GM04504 (cell line): Measurements from ENCODE around the gene TMEM239.
"Not testable (repeated sequence)": the region's sequence is repeated elsewhere in the genome, so short reads cannot be mapped to it uniquely, and the experiment has no call there.

ENCODE experiments used
- DNase-seq: peaks from one replicate; pipeline ENCODE4 v3.0.0-alpha.2; 2012; ENCODE audit warnings: low read depth

Gene TMEM239

DNA sequence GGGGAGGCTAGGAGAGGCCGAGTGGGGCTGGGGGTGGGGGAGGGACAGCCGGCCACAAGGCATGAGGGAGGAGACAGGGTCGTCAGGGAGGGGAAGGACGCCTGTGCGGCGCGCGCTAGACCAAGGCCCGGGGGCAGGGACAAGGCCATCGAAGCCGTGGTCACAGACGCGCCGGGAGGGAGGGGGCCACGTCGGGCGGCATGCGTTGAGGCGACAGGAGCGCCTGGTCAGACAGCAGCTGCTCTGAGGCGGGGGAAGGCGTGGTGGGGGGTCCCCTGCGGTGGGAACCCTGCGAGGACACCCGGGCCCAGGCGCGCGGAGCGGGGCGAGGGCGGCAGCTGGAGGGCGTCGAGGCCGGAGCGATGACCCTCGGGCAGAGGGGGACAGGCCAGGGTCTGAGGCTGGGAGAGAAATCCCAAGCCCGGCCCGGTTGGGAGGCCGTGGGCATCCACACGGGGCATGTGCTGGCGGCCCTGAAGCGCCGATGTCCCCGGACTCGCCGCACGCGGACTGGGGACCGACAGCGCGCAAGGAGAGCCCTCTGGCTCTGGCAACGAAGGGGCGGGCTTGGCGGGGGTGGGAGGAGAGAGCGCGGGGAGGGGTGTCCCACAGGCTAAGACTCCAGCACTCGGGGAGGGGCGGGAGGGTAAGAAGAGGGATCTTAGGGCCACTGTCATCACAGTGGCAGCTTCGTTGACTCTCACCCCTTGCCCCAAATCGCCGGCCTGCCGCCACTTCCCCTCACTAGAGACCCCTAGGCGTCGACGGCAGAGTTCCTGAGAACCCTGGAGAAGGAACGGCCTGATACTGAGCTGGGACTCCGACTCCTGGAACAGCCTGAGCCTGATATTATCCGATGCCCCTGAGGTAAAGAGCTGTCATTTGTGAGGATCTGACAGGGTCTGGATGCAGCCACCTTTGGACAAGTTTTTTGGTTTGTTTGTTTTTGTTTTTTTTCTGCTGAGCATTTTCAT lies 5.0 kb downstream of the TMEM239 start:
- no peak for DNase-seq

DNA sequence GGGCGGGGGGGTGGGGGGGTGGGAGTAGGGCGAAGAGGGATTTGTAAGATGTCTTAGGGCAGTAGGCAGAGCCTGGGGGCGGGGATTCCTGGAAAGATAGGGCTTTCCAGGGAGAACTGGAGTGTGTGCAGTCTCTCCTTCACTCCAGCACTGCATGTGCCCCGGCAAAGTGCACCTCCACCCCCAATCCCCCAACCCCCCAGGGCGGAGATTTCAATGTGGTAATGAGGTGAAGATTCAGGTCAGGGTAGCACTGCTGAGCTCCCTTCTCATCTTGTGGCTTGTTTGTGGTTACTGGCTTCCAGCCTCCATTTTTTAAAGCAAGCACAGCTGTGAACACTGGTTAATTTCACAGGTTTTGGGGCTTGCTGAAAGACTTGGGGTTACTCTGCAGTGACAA lies 5.9 kb downstream of the TMEM239 start:
- no peak for DNase-seq

DNA sequence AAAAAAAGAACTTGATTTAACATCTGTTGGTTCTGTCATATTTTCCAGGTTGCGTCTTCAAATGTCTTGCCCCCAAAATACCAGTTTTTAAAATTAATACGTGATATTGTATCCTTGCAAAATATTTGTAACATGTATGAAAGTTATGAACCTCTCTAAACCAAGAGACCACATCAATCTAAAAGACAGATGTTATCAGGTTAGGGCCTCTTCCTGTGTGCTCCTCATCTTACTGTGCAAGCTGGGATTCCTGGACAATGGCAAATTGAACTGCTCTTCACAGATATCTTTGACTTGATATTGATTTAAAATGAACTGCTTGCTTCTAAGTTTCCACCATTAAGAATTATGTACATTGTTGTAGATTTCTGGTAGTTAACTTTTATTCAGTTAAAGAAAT lies 9.6 kb downstream of the TMEM239 start:
- DNase-seq = no peak

DNA sequence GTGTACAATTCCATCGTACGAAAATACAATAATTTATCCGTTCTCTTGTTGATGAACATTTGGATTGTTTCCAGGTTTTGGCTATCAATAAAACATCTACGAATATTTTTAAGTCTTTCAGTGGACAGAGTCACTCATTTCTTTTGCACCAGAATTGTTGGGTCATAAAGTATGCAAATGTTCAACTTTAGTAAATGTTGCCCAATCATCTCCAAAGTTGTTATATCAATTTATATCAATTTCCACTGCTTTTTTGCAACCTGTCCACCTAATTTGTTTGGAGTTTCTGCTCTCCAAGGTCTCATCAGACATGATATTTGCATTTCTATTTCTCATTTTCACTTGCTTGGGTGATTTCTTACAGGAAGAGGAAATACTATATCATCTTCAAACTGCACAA lies 10.5 kb downstream of the TMEM239 start:
- no peak for DNase-seq

DNA sequence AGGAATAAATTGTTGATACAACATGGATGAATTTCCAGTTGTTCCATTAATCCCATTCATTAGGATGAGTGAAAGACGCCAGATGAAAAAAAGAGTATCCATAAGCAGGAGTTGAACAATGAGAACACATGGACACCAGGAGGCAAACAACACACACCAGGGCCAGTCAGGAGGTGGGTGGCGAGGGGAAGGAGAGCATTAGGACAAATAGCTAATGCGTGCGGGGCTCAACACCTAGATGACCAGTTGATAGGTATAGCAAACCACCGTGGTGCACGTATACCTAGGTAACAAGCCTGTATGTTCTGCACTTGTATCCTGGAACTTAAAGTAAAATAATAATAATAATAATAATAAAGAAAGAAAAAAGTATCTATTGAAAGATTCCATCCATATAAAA lies 13.2 kb downstream of the TMEM239 start:
- no peak for DNase-seq

DNA sequence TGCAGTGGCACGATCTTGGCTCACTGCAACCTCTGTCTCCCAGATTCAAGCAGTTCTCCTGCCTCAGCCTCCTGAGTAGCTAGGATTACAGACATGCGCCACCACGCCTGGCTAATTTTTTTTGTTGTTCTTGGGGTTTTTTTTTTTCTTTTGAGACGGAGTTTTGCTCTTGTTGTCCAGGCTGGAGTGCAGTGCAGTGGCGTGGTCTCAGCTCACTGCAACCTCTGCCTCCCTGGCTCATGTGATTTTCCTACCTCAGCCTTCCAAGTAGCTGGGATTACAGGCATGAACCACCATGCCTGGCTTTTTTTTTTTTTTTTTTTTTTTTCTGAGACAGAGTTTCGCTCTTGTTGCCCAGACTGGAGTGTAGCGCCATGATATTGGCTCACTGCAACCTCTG lies 15.0 kb downstream of the TMEM239 start:
- DNase-seq = not testable (repeated sequence)

DNA sequence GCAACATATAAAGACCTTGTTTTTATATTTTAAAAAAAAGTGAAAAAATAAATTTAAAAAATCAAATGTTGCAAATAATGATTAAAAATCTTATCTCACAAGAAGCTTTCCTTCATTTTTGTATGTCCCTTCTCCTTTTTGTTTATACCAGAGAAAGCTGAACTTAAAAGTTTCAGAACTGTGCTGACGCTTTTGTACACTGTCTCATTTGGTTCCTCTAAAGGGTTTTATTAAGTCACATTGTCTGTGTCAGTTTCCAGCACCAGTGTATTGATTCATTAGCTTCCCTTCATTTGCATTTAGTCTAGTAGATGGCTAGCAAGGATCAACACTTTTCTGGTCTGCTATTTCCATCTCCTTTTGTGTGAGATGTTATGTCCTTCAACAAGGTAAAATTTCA lies 17.6 kb downstream of the TMEM239 start:
- DNase-seq = no peak

DNA sequence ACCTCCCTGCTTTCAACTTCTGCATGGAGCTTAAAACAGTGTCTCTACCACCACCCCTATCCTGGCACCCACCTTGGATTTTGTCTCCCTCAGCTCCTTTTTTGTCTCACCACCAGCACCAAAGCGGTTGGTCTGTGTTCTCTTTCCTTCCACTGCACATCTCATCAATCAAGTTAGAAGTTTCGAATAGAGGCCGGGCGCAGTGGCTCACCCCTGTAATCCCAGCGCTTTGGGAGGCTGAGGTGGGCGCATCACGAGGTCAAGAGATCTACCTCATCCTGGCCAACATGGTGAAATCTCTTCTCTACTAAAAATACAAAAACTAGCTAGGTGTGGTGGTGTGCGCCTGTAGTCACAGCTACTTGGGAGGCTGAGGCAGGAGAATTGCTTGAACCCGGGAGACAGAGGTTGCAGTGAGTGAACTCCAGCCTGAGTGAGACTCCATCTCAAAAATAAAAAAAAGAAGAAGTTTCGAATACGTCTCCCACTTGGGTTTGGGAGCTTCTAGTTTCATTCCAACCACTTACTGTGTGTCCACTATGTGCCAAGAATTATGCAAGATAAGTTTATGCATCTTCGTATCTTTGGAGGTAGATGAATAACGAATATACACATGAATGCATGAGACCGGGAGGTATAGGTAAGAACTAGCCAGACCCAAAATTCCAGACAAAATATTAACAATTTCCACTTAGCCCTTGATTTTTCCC lies 18.4 kb downstream of the TMEM239 start:
- no peak for DNase-seq

DNA sequence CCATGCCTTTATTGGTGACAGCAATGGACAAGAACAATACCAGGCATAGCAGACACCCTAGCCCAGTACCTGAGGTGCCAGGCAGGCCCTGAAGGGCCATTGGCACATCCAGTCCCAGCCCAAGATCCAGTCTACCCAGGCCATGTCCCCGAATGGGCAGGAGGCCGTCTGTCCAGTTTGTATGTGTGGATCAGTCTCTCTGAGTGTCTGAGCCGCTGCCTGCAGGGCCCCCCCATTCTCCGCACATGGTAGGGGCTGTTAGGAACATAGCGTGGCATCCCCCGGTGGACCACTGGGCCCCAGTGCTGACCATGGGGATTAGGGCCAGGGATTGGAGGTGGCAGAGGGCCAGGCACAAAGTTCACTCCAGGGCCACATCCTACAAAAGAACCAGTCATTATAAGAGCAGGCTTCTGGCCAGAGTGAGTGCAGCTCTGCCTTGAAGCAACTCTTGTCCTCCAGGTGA lies 19.2 kb downstream of the TMEM239 start:
- no peak for DNase-seq

DNA sequence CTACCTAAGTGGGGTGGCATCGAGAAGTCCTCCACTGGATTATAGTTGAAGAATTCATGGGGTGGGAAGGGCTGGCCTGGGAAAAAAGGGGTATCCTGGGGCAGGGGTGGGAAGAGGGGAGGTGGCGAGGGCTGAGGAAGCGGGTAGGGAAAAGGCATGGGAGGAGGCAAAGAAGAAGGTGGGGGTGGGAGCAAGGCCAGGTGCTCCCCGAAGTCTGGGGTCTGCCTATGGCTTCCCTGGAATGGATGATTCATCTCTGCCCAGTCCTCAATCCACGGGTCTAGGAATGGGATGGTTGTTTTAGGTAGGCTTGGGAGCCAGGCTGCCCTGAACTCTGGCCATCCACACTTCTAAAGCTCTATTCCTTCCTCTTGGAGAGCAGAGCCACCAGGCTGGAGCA lies 19.9 kb downstream of the TMEM239 start:
- no peak for DNase-seq

DNA sequence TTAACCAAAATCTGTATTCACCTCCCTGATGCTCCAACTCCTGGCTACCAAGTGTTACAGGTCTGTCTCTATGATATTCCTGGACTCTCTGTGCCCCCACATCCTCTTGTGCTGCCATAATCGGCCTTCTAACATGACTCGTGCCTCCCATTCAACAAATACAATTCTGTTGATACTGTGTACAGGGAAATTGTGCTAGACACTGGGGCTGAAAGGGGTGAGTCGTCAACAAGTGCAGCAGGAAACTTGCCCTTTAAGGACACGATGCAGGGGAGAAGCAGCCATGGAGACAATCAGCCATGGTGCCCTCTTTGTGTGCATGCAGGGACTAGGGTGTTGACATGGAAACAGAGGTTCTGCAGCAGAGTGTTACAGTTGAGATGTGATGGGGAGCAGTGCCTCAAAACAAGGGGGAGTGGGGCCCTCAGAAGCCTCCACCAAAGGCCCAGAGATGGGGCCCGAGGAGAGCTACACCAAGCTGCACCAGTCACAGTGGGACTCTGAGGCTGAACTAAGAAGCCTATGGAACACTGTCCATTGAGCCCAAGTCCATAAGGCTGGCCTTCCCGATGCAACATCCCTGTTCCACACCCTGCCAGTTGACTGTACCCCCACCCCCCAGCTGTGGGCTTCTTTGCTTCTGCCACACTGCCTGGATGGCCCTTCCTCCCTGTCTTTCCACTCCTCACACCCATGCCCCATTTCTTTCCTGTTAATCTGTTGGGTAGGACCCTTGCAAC lies 21.2 kb downstream of the TMEM239 start:
- DNase-seq = no peak

DNA sequence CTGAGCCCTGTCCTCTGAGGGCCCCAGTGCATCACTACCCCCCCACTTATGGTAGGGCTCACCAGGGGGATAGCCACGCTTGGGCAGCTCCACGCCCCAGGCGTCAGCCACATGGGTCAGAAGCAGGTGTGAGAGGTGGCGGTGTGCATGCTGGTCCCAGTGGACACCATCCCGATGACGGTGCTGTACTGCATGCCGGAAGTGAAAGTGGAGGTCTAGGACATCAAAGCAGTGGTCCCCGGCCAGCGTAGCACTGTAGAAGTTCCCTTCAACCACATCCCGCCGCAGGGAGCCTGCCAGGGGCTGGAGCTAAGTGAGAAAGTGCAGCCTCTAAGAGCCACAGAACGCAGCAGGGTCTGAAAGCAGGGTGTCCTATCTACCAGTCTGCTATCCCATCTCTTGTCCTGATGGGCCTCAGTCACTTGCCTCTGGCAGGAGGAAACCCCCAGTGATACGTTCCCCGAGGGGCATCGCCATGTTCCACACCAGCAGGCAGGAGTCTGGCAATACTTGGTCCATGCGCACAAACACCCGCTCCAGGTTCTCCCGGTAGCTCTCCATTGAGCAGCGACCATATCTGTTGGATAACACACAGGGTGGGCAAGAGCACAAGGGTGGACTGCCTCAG lies 22.1 kb downstream of the TMEM239 start:
- DNase-seq = no peak

DNA sequence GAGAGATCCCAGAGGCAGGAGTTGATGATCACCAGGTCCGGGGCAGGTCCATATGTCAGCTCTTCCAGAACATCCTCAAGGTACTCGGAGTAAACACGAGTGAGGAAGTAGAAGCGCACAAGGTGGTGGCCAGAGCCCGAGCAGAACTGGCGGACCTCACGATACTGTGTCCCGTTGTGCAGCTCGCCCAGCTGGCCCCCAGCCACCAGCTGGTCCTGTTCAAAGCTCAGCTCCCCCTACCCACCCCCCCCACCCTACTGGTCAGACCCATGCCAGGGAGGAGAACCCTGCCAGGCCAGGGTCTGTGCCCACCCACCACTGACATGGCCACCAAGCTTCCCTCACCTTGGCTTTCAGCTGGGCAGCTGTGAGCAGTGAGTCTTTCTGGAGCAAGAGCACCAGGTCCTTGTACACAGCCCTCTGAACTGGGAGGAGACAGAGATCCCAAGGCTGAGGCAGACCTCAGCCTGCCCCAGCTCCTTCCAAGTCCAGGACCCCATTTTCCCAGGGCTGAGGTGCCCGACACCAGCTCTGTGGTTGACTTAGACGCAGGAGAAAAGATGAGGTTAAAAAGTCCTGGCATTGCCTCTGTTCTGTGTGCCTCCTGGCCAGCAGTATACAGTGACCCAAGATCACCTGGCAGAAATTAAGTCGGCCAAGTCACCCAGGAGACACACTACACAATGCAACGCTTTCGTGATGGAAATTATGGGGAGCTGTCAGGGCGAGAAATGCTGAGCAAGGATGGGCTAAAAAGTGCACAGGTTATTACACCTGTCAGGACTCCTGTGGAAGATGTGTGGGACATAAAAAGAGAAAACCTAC lies 22.9 kb downstream of the TMEM239 start:
- no peak for DNase-seq

DNA sequence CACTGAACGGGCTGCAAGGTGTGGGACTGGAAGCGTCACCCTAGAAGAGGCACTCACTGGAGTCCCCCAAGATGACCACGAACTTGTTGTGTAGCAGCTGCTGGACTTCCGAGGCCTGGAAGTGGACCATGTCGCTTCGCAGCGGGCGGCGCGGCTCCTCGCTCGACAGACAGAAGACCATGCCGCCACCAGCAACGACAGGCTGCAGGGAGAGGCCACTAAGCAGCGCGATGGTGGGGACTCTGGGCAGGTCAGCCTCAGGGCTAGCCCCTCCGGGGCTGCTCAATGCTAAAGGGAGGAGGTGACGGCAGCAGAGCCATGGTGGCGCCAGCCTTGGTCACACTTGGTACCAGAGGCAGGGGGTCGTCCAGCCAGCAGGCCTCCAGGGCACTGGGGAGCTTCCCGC lies 23.6 kb downstream of the TMEM239 start:
- no peak for DNase-seq

DNA sequence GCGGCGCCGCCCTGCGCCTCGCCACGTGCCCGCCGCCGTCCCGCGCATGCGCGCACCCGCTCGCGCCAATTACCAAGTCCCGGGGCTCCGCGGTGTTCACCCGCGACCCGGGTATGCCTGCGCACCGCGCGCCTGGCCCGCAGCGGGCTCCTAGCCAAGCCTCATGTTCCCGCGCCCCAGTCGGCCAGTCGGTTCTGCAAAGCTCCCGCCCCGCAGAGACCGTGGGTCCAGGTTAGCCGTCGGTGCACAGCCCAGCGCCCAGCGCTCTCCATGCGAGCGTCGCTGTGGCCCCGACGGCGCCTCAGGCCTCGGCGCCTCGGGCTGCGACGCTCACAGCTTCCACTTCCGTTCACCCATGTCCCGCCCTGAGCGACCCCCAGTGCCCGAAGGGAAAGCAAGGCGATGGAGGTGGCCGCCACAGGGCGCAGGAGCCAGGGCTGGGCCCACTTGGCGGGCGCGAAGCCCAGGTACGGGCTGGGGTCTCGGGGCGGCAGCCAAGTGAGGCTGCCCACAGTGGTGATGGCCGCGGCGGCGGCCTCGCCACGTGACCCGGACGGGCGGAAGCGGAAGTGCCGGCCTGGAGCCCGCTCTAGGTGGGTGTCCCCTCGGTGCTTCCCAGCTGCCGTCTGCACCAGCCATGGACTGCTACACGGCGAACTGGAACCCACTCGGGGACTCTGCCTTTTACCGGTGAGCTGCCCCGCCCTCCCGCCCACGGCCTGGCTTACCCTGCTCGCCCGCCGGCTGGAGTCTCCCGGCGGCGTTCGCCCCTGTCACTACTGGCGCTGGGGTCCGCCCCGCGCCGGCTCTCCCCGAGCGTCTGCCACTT lies 24.2 kb downstream of the TMEM239 start, which contains the start of the genes PCED1A and VPS16:
PCED1A (minus strand) TSS at position 518 of the 829 bp plus-strand sequence. CDS start 743 bp downstream, outside the sequence.
VPS16 (plus strand) TSS at position 608 of the 829 bp plus-strand sequence; CDS start at position 638, 30 bp downstream.
- DNase-seq = peak; percentile 71

DNA sequence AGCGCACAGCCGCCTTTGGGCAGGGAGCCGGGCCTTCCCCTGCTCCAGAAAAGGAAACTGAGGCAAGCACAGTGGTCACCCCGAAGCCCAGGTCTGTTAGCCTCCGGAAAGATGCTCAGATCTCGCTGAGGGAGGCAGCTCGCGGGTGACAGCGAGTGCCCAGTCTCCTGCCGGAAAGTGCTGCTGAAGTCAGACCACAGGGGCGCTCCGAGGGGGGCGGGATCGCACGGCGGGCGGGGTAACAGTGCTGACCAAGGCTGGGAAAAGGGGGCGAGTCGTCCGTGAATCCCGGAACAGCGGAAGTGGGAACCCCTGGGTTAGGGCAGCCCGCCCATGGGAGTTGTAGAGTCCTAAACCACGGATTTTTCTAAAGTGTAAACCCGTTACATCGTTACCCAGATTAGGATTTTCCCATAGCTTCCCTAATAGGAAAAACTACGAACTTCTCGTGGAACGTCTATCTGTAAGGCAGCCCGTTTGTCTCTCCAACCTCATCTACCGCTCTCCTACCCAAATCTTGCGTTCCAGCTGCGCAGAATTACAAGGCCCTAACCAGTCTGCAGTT lies 24.9 kb downstream of the TMEM239 start:
- DNase-seq = peak; percentile 40

DNA sequence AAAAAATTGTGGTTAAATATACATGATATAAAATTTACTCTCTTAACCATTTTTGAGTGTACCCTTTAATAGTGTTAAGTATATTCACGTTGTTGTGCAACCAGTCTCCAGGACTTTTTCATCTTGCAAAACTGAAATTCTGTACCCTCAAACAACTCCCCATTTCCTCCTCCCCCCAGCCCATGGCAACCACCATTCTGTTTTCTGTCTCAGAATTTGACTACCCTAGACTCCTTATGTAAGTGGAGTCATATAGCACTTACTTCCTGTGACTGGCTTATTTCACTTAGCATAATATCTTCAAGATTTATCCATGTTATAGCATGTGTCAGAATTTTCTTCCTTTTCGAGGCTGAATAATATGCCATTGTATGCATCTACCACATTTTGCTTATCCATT lies 29.4 kb downstream of the TMEM239 start:
- DNase-seq = no peak

DNA sequence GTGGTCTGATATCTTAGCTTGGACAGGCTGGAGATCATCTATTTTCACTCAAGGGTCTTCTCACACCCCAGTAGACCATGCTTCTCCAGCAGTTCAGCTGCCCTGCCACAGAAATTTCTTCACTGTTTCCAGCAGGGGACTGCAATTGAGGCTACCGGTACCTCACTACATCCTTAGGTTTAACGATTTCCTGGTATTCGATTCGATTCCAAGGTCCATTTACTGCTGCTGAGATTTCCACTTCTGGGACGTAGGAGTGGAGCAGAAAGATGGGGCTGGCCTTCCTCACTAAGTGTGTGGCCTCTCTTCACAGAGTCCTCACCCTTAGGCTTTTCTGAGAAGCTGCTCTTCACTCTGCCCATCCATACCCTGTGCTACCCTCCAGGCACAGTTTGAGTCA lies 30.5 kb downstream of the TMEM239 start:
- no peak for DNase-seq

DNA sequence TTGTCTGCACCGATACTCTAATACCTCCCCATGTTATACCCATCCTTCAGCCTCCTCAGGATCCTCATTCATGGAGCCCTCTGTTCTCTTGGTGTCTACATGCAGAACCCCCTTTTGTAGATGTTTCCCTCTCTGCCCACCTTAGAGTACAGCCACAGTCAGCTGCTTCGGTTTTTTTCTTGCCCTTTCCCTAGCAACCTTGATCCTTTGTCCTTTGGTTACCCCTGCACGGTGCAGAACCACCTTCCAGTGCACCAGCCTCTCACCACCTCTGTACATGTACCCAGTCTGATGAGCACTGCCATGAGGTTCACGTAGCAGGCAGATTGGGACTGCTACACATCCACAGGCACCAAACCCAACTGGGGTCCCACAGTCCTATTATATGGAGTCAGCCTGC lies 31.6 kb downstream of the TMEM239 start:
- DNase-seq = no peak

DNA sequence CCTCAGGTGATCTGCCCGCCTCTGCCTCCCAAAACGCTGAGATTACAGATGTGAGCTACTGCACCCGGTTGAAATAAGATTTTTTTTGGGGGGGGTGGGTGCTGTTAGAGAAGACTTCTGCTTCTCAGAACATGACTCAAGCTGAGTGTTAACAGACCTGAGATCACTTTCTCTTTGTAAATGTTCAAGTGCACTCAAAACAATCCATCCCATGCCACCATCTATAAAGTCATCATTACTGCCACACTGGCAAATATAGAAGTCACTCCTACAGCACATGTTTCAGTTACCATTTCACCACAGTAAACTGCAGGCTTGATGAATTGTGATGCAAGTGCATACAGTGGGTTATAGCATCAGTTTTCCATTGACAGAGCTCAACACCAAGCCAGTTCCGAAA lies 33.4 kb downstream of the TMEM239 start:
- no peak for DNase-seq
